Stimulated activated CD8-positive, alpha-beta memory T cell treated with anti-CD3 and anti-CD28 coated beads, Interleukin-2, amount 100 ng/mL, for 1 hour (primary cell): Measurements from ENCODE around the gene SLC39A7.

ENCODE experiments used
- DNase-seq, 2 donors: peaks; one replicate each; pipeline ENCODE4 v3.0.0-alpha.2; 2020; ENCODE audit warnings: low read depth in 2 of 2

The SLC39A7 gene

DNA sequence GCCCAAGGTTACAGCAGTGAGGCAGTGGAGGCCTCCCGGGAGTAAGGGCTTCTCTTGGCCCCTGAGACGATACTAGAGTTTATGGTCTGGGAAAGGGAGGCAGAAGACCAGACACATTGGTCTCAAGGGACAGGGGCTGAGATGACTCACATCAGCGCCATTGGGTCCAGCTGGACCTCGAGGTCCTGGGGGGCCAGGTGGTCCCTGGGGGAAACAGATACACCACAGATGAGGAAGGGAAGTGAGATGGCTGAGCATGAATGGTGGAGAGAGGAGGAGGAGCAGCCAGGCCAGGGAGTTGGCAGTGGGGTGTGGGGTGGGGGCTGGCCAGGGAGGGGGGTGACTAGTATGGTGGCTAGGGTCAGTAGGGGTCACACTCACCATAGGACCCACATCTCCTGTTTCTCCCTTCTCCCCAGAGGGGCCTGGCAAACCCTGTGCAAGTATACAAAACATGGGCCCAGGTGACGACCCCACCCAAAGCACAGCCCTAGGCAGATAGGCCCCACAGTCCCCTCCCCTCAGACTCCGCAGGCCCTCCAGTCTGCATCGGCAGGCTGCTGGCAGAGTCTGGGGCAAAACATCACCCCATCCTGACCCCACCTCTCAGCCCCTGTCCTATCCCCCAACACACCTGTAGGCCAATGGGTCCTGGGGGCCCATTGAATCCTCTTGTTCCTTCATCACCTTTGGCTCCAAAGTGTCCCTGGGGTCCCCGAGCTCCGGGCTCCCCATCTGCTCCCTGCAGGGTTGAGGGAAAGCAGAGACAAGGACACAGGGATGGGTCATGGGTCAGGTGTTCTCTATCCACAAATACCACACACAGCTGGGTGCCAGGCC is 30.3 kb upstream of the SLC39A7 start:
- no peak for DNase-seq

DNA sequence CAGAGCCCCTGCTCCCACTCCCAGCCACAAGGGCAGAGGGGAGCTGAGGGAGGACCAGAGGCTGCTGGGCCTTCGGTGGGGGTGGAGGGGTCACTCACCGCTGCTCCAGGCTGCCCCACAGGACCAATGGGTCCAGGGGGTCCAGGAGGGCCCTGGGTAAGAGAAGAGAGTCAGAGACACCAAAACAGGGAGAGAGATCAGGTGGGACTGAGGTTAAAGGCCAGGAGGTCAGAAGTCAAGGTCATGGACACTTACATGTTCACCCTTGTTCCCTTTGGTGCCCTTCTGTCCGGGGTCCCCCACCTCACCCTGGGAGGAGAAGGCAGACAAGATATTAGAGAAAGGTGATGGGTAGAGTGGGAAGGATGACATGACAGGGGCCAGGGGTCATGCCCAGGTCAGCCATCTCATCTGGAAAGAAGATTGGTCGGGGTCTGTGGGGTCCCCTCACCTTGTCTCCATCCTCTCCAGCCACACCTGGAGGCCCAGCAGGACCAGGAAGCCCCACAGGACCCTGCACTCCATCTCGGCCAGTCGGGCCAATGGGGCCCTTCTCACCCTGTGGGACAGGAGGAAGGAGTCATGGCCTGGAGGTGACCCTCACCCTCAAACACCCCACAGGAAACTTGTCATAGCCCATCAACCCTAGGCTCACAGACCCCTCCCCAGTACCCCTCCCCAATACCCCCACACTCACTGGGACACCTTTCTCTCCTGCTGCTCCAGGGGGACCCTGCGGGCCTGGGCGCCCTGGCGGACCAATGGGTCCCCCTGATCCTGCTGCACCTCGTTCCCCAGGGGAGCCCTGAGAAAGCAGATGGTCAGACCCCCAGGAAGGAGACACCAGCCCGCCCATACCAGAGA is 29.4 kb upstream of the SLC39A7 start:
- no peak for DNase-seq

DNA sequence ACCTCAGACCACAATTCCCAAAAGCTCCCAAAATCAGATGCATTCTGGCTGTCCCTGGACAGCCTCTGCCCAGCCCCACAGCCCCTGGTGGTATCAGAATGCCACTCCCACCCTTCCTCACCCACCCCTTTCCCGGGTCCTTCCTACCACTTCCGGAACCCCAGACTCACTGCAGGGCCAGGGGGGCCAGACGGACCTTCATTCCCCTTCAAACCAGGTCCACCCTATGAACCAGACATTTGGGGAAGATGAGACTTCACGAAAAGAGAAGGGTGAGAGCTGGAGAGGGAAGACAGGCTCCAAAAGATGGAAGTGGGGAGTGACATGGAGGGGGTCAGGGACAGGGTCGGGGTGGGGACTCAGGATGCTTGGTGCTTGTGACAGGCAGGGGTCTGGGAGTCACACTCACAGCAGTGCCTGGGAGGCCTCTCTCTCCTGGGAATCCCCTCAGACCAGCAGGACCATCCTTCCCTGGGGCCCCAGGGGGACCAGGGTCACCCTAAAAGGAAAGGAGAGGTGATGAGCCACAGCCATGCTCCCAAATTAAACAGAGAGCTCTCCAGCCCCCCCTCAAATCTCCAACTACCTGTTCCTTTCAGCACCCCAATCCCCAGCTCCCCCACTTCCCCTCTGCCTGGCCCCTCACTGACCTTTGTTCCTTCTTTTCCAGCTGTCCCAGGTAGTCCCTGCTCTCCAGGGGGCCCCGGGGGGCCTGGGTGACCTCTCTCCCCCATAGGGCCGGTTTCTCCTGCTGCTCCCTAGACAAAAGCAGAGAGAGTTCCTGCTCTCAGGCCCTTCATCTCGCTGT is 28.6 kb upstream of the SLC39A7 start:
- no peak for DNase-seq

DNA sequence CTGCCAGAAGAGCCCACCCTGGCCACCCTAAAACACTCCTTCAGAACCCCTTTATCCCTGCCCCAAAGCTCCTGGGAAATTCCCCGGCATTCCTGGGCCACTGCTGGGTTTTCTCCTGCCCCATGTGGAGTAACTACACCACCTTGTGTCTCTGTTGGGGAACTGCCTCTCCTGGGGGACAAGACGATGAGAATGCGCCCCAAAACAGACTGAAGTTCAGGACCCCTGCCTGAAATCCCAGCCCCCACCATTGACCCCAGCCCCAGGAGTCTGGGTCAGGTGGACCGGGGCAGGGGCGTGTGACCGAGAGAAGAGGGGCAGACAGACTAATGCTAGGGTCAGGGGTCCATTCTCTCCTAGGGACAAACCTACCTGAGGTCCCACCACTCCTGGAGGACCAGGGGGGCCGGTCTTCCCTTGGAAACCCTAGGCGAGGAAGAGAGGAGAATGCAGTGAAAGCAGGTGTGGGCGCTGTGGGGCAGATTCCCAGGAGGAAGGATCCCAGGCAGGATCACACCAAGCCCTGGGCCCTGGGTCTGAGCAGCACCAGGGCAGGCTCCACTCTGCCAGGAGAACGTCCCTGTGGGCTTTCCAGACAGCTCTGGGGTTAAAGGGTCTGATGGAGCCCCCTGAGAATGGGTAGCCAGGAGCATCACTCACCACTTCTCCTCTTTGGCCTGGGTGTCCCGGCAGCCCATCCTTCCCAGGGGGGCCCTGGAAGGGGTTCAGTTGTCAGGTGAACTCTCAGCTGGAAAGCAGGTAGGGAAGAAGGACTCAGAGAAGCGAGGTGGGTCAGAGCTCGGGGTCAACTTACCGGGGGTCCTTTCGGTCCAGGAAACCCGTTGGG is 27.8 kb upstream of the SLC39A7 start:
- DNase-seq, result no peak

DNA sequence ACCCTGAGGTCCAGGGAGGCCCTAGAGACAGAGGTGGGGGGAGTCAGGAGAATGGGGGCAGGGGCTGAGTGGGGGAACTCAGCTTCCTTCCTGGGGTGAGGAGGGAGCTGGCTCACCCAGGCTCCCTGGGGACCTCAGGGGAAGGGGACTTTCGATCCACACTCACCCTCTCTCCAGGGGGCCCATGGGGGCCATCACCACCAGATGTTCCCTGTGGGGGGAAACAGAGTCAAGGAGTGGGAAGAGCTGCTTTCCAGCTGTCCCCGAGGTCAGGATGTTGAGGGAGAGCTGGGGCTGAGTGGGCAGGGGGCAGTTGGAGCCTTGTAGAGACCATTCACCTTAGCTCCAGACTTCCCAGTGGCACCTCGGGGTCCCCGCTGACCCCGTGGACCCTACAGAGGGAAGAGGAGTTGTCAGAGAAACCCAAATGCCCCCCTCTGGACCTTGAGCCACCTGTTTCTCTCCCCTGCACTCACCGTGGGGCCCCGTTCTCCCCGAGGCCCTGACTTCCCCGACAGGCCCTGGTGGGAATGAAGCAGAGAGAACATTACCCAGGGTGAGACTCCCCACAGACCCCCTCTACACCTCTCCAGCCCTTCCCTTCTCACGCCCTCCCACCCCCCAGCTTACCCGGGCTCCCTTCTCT is 27.0 kb upstream of the SLC39A7 start:
- no peak for DNase-seq

DNA sequence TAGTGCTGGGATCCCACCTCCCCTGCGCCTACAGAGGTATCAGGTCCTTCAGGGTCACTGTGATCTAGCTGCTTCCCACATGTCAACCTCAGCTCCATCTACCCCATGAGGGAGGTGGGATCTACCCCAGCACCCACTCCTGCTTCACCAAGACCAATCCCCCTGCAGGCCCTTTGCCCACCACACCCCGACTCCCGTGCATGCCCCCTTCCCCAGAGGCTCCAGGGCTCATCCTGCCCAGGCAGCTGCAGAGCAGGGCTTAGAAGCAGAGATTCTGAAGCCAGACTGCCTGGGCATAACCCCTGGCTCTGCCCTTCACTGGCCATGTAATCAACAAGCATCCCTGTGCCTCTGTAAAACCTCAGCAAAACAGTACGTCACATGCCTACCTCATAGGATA is 25.9 kb upstream of the SLC39A7 start:
- no peak for DNase-seq

DNA sequence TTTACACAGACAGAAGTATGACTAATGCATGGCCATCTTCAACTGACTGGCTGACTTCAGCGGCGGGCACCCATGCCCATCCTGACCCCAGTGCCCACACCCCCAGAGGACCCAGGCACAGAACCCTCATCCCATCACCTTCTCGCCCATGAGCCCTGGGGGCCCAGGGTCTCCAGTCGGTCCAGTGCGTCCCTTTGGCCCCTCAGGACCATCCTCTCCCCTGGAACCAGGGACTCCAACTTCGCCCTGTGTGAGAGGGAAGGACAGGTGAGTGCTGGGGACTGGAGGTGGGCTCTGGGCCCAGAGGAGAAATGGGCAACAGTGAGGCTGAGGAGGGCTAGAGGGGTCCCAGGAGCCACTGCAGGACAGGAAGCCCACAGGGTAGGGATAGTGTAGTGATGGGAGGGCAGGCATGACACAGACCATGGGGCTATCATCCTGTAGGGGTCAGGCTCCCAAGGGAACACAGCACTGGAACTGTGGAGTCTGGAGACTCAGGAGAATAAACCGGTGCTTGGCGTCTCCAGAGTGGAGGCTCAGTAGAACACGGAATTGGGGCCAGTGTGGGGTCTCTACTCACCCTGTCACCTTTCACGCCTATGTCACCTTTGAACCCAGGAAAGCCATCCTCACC is 25.1 kb upstream of the SLC39A7 start:
- DNase-seq, result no peak

DNA sequence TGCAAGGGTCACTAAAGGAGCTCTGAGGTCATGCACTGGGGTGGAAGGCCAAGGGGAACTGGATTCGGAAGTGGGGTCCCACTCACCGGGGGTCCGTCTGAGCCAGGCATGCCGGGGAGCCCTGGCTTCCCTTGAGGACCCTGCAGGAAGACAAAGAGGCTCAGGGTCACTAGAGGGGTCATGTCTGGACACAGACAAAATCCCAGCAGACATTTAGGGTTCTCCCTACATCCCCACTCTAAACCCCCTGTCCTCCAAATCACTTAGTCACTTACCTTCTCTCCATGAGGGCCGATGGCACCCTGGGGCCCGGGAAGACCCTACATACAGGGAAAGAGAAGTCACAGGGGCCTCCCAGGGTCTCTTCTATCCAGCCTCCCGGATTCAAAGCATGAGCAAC is 23.8 kb upstream of the SLC39A7 start:
- no peak for DNase-seq

DNA sequence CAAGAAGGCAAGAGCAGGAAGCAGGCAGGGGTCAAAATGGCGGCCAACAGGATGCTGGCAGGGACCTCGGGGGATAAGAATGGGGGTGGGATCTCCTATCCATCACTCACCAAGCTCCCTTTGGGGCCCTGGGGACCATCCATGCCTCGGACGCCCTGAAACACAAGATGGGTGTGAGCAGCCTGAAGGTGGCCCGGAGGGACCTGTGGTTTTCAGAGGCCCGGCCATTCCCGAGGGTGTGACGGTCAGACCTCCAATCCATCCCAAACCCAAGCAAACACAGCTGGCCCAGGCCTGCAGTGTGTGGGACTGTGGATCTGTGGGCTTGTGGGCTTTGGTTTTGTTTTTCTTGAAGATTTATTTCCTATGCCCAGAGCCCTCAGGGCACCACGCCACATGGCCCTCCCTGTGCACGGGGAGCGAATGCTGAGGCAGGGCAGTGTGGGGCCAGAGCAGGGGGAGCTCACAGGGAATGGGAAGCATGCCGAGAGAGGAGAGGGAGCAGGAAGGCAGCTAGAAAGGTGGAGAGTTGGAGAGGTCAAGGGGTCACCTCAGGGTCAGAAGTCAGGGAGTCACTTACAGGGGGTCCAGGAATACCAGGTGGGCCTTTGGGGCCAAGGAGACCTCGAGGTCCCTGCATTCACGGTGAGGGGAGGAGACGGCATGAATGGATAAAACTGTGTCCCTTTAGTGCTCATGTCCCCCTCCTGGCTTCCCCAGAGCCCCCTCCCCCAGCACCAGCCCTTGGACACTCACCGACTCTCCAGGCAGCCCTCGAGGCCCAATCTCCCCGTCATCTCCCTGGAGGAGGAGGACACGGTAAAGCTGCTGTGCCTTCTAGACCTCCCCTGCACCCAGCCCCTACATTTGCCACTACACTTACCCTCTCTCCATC is 22.9 kb upstream of the SLC39A7 start:
- DNase-seq, result no peak

DNA sequence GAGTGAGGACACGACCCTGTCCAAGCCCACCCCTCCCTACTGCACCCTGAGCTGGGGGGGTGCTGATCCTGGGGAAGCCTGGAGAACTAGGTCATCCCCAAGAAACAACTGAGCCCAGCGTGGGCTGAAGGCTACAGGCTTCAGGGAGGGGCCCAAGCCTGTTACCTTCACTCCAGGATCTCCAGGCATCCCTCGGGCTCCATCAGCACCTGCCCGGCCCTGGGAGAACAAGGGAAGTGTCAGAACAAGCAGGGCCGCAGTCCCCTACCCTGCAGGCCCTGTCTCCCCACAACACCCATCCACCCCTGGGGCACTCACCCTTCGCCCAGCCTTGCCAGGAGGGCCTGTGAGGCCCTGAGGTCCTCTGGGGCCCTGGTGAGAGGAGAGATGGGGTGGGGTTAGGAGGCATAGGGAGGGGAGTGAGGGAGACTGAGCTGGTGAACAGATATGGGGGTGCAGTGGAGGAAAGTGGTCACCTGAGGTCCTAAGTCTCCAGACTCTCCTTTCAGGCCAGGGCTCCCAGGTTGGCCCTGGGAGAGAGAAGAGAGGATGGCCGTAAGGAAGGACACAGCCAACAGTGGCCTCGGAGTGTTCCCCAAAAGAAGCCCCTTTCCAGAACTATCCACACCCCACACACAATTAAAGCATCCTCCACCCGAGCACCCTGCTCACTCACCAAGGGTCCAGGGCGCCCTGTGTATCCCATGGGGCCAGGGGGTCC is 21.8 kb upstream of the SLC39A7 start:
- DNase-seq, result no peak

DNA sequence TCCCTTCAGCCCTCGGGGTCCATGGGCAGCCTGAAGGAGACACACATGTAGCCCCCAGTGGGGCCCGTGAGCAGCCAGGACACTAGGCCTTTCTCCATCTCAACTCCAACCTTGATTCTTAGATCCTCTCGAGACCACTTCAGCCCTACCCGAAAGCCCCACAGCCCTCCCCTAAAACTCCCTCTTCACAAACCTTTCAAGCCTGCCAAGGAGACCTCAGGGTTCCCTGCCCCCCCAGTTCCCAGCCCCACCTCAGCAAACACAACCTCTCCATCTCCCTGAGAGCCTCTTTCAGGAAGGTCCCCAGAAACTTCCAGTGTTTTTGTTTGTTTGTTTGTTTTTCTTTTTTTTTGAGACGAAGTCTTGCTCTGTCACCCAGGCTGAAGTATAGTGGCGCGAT is 19.5 kb upstream of the SLC39A7 start:
- no peak for DNase-seq

DNA sequence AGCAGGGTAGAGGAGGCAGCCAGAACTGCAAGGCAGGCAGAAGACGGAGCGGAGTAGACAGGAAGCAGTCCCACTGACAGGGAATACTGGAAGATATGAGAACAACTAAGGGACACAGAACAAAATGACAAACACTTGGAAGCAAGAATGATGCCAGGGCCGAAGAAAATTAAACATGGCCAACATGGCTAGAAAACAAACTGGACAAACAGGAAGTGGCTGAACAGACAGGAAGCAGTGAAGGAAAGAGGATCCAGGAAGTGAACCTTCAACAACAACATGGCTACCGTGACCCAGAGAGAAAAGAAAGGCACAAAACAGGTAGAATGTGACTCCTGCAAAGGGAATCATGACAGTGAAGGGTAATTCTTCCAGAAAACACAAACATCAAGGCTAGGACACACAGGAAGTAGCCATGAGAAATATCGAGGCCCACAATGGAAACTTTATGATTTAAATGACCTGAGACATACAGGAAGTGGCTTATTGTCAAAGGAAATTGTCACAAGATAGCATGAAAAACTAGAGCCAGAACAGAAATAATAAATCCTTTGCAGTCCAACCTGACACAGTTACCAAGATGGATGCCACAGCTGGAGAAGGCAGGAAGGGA is 17.5 kb upstream of the SLC39A7 start:
- no peak for DNase-seq

DNA sequence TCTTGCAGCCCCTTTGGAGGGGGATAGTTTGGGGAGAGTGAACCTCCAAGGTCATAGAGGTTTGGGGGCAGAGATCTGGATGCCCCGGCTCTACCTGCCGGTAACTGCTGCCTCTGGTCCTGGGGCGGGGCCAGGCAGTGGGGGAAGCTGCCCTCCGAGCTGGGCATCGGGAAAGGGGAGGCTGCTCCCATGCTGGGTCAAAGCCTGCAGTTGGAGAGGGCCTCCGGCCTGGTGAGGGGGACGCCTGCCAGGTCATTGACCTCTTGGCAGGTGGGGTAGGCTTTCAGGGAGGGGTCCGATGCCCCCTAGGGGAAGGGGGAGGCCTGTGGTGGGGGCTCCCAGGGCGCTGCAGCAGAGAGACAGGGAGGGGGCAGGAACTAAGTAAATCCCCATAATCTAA is 15.5 kb upstream of the SLC39A7 start:
- DNase-seq, result no peak

DNA sequence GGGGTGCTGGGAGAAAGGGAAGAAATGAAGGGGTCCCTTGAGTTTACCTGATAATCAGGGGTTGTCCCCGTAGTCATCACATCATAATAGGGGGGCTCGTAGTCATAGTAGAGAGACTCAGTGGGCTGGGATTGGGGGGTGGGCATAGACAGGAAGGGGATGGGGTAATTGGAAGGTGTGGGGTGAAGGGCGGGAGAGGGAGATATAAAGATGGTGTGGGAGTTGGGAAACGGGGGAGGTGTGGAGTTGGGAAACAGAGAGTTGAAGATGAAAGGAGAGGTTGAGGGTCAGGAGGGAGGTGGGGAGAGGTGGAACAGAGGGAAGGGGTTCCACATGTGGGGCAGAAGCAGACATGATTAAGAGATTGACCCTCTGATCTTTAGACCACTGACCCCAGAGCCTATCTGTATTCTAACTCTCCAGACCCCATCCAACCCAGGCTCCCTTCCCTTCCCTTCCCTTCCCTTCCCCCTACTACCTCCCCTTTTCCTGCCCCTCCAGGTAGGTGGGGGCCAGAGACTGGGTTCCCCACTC is 14.9 kb upstream of the SLC39A7 start:
- DNase-seq, result no peak

DNA sequence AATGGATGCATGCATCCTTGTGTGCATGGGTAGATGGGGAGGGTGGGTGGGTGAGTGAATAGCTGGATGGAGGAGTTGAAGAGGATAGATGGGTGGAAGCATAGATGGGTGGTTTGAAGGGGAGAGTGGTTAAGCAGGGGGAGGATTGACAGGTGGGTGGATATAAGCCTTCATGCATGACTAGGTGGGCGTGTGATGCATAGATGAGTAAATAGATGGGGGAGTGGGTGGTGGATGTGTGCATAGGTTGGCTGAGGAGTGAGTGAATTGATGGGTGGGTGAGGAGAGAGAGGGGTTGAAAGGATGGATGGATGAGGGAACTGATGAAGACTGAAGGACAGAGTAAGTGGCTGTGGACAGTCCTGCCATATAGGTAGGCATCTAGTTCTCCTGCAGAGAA is 12.9 kb upstream of the SLC39A7 start:
- DNase-seq, result no peak

DNA sequence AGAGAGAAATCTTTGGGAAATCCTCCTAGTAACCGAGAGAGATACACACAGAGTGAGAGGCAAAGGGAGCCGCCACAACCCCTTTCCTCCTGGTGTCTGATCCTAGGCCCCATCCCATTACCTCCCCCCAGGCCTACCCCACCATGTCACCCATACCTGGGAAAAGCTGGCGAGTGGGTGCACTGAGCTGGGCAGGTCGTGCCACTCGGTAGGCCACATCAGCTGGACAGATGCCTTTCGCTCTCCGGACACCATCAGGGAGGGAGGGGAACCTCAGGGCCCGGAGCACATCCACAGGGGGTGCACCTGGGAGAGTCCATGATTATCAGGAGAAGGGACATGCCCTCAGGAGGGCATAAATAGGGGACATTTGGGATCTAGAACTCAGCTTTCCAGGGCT is 11.5 kb upstream of the SLC39A7 start:
- DNase-seq, result no peak

DNA sequence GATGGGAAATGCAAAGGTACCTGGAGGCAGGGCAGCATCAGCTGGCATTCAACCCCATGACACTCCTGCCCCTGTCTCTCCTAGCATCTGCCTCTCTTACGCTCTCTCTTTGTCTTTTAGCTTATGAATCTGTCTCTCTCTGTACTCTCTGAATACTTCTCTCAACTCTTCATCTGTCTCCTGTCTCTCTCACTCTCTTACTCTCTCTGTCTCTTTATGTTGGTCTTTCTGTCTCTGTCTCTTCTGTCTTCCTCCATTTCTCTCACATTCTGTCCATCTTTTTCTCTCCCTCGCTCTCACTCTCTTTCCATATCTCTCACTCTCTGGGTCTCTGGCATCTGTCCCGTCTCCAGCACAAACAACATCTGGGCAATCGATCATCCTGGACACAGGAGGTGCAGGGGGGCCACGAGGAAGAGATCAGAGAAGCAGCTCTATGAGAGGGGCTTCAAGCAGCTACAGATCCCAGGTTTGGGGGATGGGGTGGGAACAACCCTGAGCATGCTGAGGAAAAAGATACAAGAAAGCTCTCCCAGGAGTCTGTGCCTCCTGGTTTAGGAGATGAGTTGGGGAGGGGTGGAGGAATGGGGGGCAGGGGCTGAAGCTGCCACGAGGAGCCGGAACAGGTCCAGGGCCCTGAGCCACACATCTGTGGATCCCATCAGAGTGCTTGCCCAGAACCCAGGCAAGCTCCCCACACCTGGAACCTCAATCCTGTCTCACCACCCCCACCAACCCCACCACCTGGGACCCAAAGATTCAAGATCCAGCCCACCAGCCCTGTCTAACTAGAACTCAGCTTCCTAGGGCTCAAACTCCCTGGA is 10.8 kb upstream of the SLC39A7 start:
- DNase-seq, result no peak
